ENCODE results near the gene KRTAP5-1.

Gene KRTAP5-1

GRCh38 chr11:1570896-1571759 is 14.0 kb downstream of the KRTAP5-1 start:
- no peak for DNase-seq

- DNase-seq: no peak
Measured at GRCh38 chr11:1570531-1570895, 14.6 kb downstream of the KRTAP5-1 start.

- DNase-seq: no peak
Measured at GRCh38 chr11:1570001-1570453, 15.1 kb downstream of the KRTAP5-1 start.

- DNase-seq: no peak
Measured at GRCh38 chr11:1569251-1569780, 15.8 kb downstream of the KRTAP5-1 start.

GRCh38 chr11:1568441-1568911 is 16.6 kb downstream of the KRTAP5-1 start:
- DNase-seq: no peak

GRCh38 chr11:1567721-1568100 is 17.4 kb downstream of the KRTAP5-1 start:
- DNase-seq: no peak

GRCh38 chr11:1567052-1567720 is 17.9 kb downstream of the KRTAP5-1 start:
- no peak for DNase-seq

- DNase-seq: no peak
Measured at GRCh38 chr11:1566381-1567051, 18.6 kb downstream of the KRTAP5-1 start.

GRCh38 chr11:1565904-1566247 is 19.2 kb downstream of the KRTAP5-1 start:
- DNase-seq: no peak

GRCh38 chr11:1565173-1565903 is 19.7 kb downstream of the KRTAP5-1 start:
- DNase-seq: no peak

GRCh38 chr11:1564535-1565172 is 20.4 kb downstream of the KRTAP5-1 start:
- peak in 1 of 2 donors; percentile 32 for DNase-seq

GRCh38 chr11:1563697-1564534 is 21.2 kb downstream of the KRTAP5-1 start:
- no peak for DNase-seq

GRCh38 chr11:1563149-1563638 is 21.9 kb downstream of the KRTAP5-1 start:
- DNase-seq: no peak

GRCh38 chr11:1562469-1563148 is 22.5 kb downstream of the KRTAP5-1 start:
- no peak for DNase-seq

- DNase-seq: no peak
Measured at GRCh38 chr11:1561955-1562354, 23.1 kb downstream of the KRTAP5-1 start.

GRCh38 chr11:1561266-1561665 is 23.8 kb downstream of the KRTAP5-1 start:
- no peak for DNase-seq

- DNase-seq: no peak
Measured at GRCh38 chr11:1560649-1561251, 24.3 kb downstream of the KRTAP5-1 start.

GRCh38 chr11:1560002-1560648 is 25.0 kb downstream of the KRTAP5-1 start:
- DNase-seq: no peak
